Stimulated activated naive CD4-positive, alpha-beta T cell (primary cell): Measurements from ENCODE around the gene THYN1.

Experiments used
- DNase-seq, 6 experiments: peaks; one replicate each; lab custom pipeline; 2025; lab: John Stamatoyannopoulos, UW

Gene THYN1

GRCh38 chr11:134248910-134249480 lies 4.2 kb downstream of the THYN1 start:
- DNase-seq, result no peak

- no peak for DNase-seq
Measured at GRCh38 chr11:134246678-134247077, 6.5 kb downstream of the THYN1 start.

DNA sequence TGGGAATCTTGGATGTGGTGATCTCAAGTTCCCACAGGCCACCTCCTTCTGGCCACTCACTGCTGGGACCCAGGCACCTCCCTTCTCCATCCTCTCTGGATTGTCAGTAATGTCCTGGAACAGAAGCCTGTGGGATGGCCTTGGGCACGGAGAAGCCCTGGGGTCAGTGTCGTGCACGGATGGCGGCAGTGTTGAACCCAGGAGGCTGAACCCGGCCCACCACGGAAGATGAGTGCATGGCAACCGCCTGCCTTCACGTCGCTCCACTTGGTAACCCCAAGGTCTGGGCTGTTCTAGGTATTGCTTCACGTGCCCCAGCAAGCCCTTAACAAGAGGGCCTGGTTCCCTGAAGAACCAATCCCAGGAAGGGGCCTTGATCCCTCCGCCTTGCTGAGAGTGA lies 7.1 kb downstream of the THYN1 start:
- DNase-seq, result no peak

GRCh38 chr11:134245434-134245833 lies 7.7 kb downstream of the THYN1 start:
- no peak for DNase-seq

GRCh38 chr11:134244593-134244992 lies 8.6 kb downstream of the THYN1 start:
- DNase-seq, result peak in 2 of 6 experiments; percentile 18 to 28

- no peak for DNase-seq
Measured at GRCh38 chr11:134243913-134244312, 9.2 kb downstream of the THYN1 start.

GRCh38 chr11:134242376-134242775 lies 10.8 kb downstream of the THYN1 start:
- DNase-seq, result no peak

- DNase-seq, result no peak
Measured at GRCh38 chr11:134240592-134240991, 12.6 kb downstream of the THYN1 start.

DNA sequence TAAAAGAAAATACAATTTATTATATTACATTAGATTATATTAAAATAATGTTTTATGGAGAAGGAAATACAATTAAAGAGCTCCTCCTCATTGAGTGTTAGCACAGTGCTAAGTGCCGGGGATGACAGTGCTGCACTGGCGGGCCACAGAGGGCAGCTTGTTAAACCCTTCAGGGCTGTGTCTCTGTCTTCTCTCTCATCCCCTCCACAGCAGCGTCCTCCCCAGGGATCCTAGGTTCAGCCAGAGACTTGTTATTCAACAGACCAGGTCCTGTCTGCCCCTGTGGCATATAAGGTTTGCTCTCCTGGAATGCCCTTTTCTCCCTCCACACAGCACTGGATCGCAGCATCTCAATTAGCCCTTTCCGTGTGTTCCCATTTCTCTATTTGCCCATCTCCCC lies 14.2 kb downstream of the THYN1 start:
- no peak for DNase-seq

- no peak for DNase-seq
Measured at GRCh38 chr11:134237557-134237922, 15.6 kb downstream of the THYN1 start.

- DNase-seq, result no peak
Measured at GRCh38 chr11:134236834-134237556, 16.2 kb downstream of the THYN1 start.

DNA sequence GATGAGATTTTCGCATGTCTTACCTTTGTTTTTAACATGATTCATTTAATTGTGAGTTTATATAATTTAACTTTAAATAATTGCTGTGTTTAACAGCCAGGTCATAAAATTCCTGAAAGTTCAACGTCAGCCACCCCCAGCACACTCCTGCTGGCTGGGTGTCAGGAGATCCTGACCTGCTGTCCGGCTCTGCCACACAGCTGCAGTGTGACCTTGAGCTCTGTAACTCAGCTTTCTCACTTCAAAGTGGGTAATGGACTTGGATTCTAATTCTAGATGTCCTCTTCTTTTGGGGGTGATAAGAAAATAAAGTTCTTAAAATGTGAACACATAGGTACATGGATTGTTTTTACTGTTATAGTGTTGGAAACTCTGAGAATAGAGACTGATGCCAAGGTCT lies 17.8 kb downstream of the THYN1 start:
- no peak for DNase-seq

DNA sequence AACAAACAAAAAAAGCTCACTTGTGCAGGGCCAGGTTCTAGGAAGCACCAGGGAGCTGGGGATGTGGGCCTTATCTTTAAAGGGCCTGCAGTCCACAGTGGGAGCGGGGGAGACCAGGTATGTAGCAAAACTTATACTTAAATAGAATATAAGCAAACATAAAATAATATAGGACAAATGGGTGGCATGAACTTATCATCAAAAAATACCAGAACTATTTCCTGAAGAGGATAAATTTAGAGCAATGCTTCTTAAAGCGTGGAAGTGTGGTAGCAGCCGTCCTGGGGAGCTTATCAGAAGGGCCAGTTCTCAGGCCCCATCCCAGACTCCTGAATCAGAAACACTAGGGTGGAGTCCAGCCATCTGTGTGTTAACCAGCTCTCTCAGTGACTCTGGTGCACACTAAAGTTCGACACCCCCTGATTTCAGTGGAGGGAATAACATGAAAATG lies 19.4 kb downstream of the THYN1 start:
- no peak for DNase-seq

DNA sequence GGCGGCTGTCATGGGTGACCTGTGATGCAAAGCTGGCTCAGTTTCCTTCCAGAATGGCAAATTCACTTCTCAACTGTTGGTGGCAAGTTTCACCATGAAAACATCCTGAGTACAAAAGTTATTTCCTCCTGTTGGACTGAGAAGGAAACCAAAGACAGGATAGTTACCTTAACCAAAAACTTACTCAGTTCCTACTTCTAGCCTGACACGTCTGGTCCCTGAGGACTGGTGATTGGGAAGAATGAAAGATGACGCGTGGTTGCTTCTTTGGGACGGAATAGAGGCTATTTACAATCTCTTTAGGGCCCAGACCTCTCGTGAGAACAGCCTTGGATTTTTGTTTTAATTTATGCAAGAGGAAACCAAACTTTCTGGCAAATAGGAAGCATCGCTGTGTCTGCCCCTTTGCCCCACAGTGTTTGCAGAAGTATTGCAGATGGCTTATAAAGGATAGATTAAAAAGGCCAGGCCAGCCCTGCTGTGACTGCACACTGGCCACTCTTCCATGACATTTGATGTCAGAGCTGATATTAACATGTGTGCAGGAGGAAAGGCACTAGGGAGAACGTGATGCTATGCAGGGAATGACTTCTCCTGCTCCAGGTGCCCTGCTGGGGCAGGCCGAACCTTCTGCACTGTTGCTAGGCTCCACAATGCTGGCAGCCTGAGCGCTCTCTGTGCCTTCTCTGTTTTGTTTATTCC lies 21.0 kb downstream of the THYN1 start:
- DNase-seq, result no peak

DNA sequence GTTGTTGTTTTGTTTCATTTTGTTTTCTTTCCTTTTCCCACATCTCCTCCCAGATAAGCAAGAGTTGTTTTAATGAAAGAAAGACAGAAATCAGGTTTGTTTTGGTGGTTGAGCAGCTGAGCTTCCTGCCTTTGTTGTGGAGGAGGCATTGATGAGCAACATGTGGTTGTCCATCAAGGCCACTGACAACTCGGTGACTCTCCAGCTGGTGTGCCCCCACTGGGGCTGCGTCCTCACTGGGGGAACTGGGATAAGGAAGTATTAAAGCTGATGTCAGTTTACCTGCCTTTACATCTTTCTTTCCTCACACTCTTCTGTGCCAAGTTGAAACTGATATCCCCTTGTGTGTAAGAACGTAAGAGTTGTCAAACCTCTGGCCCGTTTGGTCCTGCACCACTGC lies 22.8 kb downstream of the THYN1 start:
- DNase-seq, result no peak

DNA sequence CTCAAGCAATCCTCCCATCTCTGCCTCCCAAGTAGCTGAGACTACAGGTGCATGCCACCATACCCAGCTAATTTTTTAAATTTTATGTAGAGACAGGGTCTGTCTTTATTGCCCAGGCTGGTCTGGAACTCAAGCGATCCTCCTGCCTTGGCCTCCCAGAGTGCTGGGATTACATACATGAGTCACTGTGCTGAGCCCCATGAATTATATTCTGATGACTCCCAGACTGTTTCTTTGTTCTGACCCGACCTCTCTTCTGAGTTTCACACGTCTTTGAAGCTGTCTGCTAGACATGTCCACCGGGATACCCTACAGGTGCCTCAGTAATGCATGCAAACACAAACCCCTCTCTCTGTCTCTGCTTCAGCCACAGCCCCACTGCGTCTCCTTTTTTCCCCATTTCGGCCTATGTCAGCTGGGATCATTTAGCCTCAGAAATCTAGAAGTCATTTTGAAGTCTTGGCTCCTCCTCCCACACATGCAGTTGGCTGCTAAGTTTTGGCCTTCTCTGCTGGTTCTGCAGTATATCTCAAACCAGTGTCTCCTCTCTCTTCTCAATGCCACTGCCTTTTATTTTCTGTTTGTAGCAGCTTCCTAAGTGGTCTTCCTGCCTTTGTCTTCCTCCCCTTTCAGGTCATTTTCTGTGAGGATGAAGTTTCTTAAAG lies 23.9 kb downstream of the THYN1 start:
- DNase-seq, result no peak

DNA sequence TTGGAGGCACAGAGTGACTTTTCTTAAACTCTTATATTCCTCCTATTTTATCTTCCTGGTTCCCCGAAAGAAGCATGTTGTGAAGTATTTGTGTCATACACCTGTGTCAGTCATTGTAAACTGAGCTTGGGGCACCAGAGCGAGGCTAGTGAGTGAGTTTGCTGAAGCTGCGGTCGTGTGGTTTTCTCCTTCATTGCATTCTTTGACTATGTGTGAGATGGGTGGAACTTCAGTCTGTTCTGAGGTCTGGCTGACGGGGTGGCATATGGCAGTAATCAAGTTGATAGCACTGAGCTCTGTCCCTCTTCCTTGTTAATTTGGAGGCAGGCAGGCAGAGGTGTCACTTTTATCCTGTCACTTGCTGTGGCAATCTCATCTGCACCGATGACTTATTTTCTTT lies 24.5 kb downstream of the THYN1 start:
- DNase-seq, result no peak

DNA sequence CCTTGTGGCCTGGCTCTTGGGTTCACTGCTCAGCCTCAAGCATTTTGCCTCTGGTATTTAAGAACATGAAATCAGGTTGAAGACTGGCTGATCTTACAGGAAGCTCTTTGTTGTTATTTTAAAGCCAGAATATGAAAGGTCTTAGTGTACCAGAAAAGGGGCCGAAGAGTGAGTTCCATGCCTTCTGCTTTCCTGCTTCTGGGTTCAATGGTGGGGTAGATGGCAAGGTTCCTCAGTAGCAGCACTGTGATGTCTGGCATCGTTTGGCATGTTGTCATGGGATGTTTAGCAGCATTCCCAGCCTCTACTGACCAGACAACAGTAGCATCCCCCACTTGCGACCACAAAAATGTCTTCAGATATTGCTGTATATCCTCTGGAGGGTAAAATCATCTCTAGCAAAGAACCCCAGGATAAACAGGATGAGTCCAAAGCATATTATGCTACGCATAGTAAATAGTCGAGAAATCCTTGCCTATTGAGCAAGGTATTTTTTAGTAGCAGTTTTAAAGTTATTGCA lies 26.3 kb downstream of the THYN1 start:
- no peak for DNase-seq

GRCh38 chr11:134224710-134225664 lies 28.2 kb downstream of the THYN1 start:
- DNase-seq, result peak; percentile 13 to 63 (median 48)

DNA sequence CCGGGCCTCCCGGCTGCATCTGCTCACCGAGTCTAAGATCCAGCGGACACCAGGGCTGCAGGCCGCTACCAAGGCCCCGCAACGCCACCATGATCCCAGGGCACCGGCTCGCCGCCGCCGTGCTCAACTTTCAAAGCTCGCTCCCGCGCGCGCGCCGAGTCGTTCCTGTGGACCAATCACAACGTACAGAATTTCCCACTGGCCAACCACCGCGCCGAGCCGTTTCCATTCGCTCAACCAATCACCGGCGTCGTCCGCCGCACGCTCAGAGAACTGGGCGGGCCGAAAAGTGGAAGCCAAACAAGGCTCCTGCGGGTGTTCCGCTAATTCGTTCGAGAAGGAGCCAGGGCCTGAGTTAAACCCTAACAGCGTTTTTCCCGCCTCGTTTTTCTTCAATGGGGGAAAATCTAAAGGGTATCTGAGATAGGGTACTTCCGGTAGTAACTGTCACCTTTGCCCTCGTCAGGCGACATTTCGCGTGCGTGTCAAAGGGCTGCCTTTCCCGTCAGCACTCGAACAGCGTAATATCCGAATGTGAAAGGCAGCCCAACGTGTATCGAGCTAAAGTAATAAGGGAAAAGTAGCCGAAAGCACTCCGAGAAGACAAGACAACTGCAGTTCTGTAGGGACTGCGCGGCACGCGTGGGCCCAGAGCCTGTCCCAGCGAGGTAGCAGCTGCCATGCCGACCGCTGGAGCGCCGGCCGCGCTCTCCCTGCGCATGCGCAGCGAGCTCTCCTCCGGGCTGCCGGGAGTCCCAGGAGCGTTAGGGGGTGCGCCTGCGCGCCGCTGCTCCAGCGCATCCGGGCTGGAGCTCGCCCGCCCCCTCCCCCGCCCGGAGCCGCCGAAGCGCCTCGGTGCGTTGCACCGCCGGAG lies 29.1 kb downstream of the THYN1 start, which contains the start of the genes NCAPD3 and VPS26B:
NCAPD3 (minus strand) TSS at position 132 of the 874 bp plus-strand sequence; CDS start at position 91, 41 bp downstream.
VPS26B (plus strand) TSS at position 836 of the 874 bp plus-strand sequence. CDS start 452 bp downstream, outside the sequence.
- peak; percentile 92 to 99 (median 93) for DNase-seq
